Central memory CD4-positive, alpha-beta T cell (primary cell): ENCODE data around the gene MAD1L1.
"Not testable (repeated sequence)": the region's sequence is repeated elsewhere in the genome, so short reads cannot be mapped to it uniquely, and the experiment has no call there.

Source experiments
- DNase-seq: peaks from one replicate; pipeline ENCODE4 v3.0.0; 2022

Gene MAD1L1

GRCh38 chr7:1823376-1824150 is 409.2 kb downstream of the MAD1L1 start:
- DNase-seq = no peak

GRCh38 chr7:1819259-1819841 is 413.4 kb downstream of the MAD1L1 start:
- no peak for DNase-seq

- no peak for DNase-seq
These were observed 414.0 kb downstream of the MAD1L1 start for GRCh38 chr7:1818575-1819258.

- DNase-seq = no peak
These were observed 415.6 kb downstream of the MAD1L1 start for GRCh38 chr7:1817061-1817712.

- not testable (repeated sequence) for DNase-seq
These were observed 416.3 kb downstream of the MAD1L1 start for GRCh38 chr7:1816451-1816850.

- not testable (repeated sequence) for DNase-seq
These were observed 417.0 kb downstream of the MAD1L1 start for GRCh38 chr7:1815551-1816281.

- DNase-seq = no peak
These were observed 417.7 kb downstream of the MAD1L1 start for GRCh38 chr7:1815051-1815481.

GRCh38 chr7:1814089-1814811 is 418.5 kb downstream of the MAD1L1 start:
- no peak for DNase-seq

- DNase-seq = no peak
These were observed 419.2 kb downstream of the MAD1L1 start for GRCh38 chr7:1813394-1814088.

GRCh38 chr7:1812509-1813393 is 420.0 kb downstream of the MAD1L1 start:
- no peak for DNase-seq

GRCh38 chr7:1811850-1812508 is 420.8 kb downstream of the MAD1L1 start:
- DNase-seq = no peak

- no peak for DNase-seq
These were observed 421.5 kb downstream of the MAD1L1 start for GRCh38 chr7:1810961-1811849.

- no peak for DNase-seq
These were observed 422.2 kb downstream of the MAD1L1 start for GRCh38 chr7:1810521-1810920.

GRCh38 chr7:1809601-1810258 is 423.0 kb downstream of the MAD1L1 start:
- DNase-seq = no peak

GRCh38 chr7:1809070-1809469 is 423.7 kb downstream of the MAD1L1 start:
- no peak for DNase-seq

GRCh38 chr7:1807821-1808600 is 424.7 kb downstream of the MAD1L1 start:
- DNase-seq = no peak

- DNase-seq = no peak
These were observed 426.4 kb downstream of the MAD1L1 start for GRCh38 chr7:1806354-1806753.
